Measurements from ENCODE around the gene GXYLT2.

GXYLT2 gene

GRCh38 chr3:72887705-72888545, at the start of gene GXYLT2:
Gene GXYLT2 (plus strand): TSS chr3:72888046. CDS start chr3:72888234, 188 bp downstream.
- DNase-seq (ENCODE audit: low spot score) = peak; percentile 62

GRCh38 chr3:72839057-72839456, 48.8 kb upstream of the GXYLT2 start:
- no peak for DNase-seq (ENCODE audit: low spot score)

- no peak for DNase-seq (ENCODE audit: low spot score)
Observed at GRCh38 chr3:72844436-72844993, 43.3 kb upstream of the GXYLT2 start.

GRCh38 chr3:72846166-72846565, 41.7 kb upstream of the GXYLT2 start:
- no peak for DNase-seq (ENCODE audit: low spot score)

- no peak for DNase-seq (ENCODE audit: low spot score)
Observed at GRCh38 chr3:72847282-72847681, 40.6 kb upstream of the GXYLT2 start.

GRCh38 chr3:72847751-72848702, 39.8 kb upstream of the GXYLT2 start, which contains the start of gene SHQ1:
Gene SHQ1 (minus strand): TSS chr3:72848445. CDS start chr3:72848340, 105 bp downstream.
- DNase-seq (ENCODE audit: low spot score) = peak; percentile 95

GRCh38 chr3:72848703-72849081, 39.2 kb upstream of the GXYLT2 start:
- no peak for DNase-seq (ENCODE audit: low spot score)

- DNase-seq (ENCODE audit: low spot score) = no peak
Observed at GRCh38 chr3:72855001-72855400, 32.8 kb upstream of the GXYLT2 start.

GRCh38 chr3:72860053-72860452, 27.8 kb upstream of the GXYLT2 start:
- DNase-seq (ENCODE audit: low spot score) = no peak

- DNase-seq (ENCODE audit: low spot score) = no peak
Observed at GRCh38 chr3:72860846-72861245, 27.0 kb upstream of the GXYLT2 start.

GRCh38 chr3:72862314-72863090, 25.3 kb upstream of the GXYLT2 start:
- DNase-seq (ENCODE audit: low spot score) = no peak

- DNase-seq (ENCODE audit: low spot score) = no peak
Observed at GRCh38 chr3:72872183-72872582, 15.7 kb upstream of the GXYLT2 start.

- no peak for DNase-seq (ENCODE audit: low spot score)
Observed at GRCh38 chr3:72887343-72887704, 522 bp upstream of the GXYLT2 start.

GRCh38 chr3:72888546-72889309, 882 bp downstream of the GXYLT2 start:
- DNase-seq (ENCODE audit: low spot score) = peak; percentile 37

- DNase-seq (ENCODE audit: low spot score) = no peak
Observed at GRCh38 chr3:72889310-72890165, 1.7 kb downstream of the GXYLT2 start.

- no peak for DNase-seq (ENCODE audit: low spot score)
Observed at GRCh38 chr3:72890166-72890925, 2.5 kb downstream of the GXYLT2 start.

GRCh38 chr3:72891053-72891855, 3.4 kb downstream of the GXYLT2 start:
- no peak for DNase-seq (ENCODE audit: low spot score)

GRCh38 chr3:72892081-72892775, 4.4 kb downstream of the GXYLT2 start:
- no peak for DNase-seq (ENCODE audit: low spot score)

All from cerebellar cortex (tissue), 1 donor.